ENCODE measurements around the gene XYLT1.

Gene XYLT1

DNA sequence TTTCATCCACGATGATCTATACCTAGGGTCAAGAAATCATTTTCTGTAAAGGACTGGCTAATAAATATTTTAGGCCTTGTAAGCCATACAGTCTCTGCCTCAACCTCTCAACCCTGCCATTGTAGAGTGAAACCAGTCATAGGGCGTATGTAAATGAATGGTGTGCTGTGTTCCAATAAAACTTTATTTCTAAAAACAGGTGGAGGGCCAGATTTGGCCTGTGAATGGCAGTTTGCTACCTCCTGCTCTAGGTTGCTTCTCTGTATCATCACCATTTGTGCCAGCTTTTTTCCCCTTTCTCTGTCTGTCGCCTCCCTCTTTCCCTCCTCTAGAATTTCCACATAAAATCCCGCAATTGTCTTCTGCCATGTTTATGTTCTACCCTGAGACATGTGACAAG, 181.7 kb downstream of the XYLT1 start:
- no peak overlapping the region for H3K4me3 ChIP-seq (ENCODE audit: low read depth, low read length)
- DNase-seq (ENCODE audit: low read depth): no peak
- TF ChIP-seq, protein P1, sequence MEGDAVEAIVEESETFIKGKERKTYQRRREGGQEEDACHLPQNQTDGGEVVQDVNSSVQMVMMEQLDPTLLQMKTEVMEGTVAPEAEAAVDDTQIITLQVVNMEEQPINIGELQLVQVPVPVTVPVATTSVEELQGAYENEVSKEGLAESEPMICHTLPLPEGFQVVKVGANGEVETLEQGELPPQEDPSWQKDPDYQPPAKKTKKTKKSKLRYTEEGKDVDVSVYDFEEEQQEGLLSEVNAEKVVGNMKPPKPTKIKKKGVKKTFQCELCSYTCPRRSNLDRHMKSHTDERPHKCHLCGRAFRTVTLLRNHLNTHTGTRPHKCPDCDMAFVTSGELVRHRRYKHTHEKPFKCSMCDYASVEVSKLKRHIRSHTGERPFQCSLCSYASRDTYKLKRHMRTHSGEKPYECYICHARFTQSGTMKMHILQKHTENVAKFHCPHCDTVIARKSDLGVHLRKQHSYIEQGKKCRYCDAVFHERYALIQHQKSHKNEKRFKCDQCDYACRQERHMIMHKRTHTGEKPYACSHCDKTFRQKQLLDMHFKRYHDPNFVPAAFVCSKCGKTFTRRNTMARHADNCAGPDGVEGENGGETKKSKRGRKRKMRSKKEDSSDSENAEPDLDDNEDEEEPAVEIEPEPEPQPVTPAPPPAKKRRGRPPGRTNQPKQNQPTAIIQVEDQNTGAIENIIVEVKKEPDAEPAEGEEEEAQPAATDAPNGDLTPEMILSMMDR (conservative IDR thresholded peaks at IDR 0.05; ENCODE audit: low read depth, low read length): no peak

DNA sequence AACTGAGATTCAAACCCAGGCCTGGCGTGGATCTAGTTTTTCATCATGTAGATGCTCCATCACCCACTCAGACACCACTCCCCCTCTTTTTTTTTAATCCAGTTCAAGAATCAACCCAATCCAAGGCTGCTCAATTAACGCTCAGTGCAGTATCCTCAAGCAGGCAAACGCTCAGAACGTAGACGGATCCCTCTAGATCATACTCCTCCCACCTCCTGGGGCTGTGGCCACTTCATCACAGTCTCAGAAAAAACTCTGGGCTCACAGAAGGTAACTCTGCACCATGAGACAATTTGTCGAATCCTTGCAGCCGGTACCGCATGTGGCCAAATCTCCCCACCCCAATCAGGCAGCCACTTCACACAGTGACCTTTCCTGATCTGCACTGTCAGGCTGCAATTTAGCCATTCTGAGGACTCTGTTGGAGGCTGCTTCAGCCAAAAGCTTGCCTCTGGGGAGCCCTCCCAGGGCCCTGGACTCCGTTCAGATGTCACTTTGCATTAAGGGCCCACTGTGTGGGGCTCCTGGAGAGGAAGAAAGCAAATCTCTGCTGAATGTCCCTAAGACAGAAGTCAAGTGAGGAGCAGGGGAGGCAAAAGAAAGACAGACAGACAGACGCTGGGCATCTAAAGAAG, 183.5 kb downstream of the XYLT1 start:
- no peak for DNase-seq (ENCODE audit: low read depth)
- no peak overlapping the region for H3K4me3 ChIP-seq (ENCODE audit: low read depth, low read length)
- TF ChIP-seq, protein P1 (conservative IDR thresholded peaks at IDR 0.05; ENCODE audit: low read depth, low read length): no peak

DNA sequence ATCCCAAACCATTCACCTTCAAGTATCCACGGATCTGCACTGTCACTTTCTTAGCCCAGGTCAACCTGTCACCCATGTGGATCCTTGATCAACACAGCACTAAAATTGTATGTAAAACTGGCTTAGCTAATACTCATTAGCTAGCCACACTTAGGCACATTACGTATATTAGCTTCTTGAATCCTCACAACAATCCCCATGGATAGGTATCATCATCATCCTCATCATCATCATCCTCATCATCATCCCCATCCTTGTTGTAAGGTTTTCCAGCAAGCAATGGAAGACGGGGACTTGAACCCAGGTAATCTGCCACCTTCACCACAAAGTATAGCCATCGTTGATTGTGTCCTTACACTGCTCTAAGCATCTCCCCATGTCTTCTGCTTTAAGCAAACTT, 184.3 kb downstream of the XYLT1 start:
- TF ChIP-seq, protein P1 (conservative IDR thresholded peaks at IDR 0.05; ENCODE audit: low read depth, low read length): no peak
- DNase-seq (ENCODE audit: low read depth): no peak
- H3K4me3 ChIP-seq (ENCODE audit: low read depth, low read length): no peak overlapping the region

DNA sequence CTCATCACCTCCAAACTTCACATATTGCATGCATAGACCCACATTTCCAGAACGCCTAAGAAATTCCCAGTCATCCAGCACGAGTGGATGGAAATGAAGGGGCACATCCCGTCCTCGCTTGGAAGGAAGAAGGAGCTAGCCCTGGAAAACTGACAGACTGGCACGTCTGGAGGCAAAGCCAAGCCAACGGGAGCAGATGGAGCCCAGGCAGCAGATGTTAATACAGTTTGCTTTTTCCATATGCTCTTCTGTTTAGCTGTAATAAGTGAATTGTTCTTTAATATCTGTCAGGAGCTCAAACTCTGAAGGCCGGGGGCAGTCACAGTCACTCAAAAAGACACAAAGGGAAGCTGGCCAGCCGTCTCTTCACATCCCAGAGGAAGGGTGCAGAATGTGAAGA, 187.7 kb downstream of the XYLT1 start:
- no peak overlapping the region for H3K4me3 ChIP-seq (ENCODE audit: low read depth, low read length)
- TF ChIP-seq, protein P1 (conservative IDR thresholded peaks at IDR 0.05; ENCODE audit: low read depth, low read length): no peak
- no peak for DNase-seq (ENCODE audit: low read depth)

DNA sequence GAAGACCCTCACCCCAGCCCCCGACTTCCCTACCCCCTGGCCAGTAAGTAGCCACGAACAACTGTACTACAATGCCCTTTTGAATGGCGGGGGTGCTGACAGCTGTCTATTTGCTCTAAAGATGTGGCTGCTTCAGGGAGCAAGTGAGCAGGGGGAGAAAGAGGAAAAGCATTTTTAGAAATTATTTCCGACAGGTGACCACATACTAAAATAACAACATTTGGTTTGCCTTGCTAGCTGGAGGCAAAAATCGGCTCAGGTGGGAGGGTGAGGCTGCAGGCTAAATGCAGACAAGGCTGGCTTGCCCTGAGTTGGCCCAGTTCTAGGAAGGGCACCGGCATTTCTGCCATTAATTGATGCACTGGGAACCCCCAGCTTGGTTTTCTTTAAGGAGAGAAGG, 188.5 kb downstream of the XYLT1 start:
- TF ChIP-seq, protein P1 (conservative IDR thresholded peaks at IDR 0.05; ENCODE audit: low read depth, low read length): no peak
- DNase-seq (ENCODE audit: low read depth): no peak
- no peak overlapping the region for H3K4me3 ChIP-seq (ENCODE audit: low read depth, low read length)

DNA sequence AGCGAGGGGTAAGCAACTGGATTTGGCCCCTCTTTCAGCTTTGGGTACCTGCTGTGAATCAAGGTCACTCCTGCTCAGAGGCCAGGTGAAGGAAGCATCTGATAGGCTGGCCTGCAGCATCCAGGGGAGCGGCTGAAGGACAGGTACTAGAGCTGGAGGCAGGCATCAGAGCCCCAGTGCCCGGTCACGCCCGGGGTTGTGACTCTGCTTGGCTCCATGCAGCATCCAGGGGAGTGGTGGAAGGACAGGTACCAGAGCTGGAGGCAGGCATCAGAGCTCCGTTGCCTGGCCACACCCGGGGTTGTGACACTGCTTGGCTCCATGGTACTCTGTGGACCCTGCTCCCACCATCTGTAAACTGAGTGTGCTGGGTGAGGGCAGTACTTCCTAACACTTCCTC, 189.7 kb downstream of the XYLT1 start:
- no peak overlapping the region for H3K4me3 ChIP-seq (ENCODE audit: low read depth, low read length)
- no peak for DNase-seq (ENCODE audit: low read depth)
- TF ChIP-seq, protein P1 (conservative IDR thresholded peaks at IDR 0.05; ENCODE audit: low read depth, low read length): no peak

DNA sequence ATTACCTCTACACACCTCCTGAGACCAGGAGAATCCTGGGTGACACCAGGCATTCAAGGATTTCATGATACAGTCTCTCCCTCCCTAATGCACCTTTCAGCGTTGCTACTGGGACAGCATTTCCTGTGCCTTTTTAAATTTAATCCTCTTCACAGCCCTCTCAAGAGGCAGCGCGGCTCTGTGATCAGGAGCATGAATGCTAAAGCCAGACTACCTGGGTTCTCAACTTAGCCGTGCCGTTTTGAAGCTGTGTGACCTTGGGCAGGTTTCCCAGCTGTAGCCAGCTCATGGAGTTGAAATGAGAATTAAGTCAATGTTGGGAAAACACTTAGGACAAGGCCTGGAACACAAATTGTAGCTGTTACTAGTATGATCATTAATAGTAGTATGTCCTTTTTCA, 191.8 kb downstream of the XYLT1 start:
- TF ChIP-seq, protein P1 (conservative IDR thresholded peaks at IDR 0.05; ENCODE audit: low read depth, low read length): no peak
- H3K4me3 ChIP-seq (ENCODE audit: low read depth, low read length): no peak overlapping the region
- no peak for DNase-seq (ENCODE audit: low read depth)
